GM19324 (cell line): ENCODE results near the gene SPHK1.
"Not testable (repeated sequence)": the region's sequence is repeated elsewhere in the genome, so short reads cannot be mapped to it uniquely, and the experiment has no call there.

ENCODE experiments used
- ATAC-seq: cut with Tn5 transposase; IDR thresholded peaks from one replicate; pipeline ENCODE4 v1.9.1; 2021; ENCODE audit warnings: mild to moderate bottlenecking, moderate library complexity; ENCODE audit not compliant: unreplicated experiment, low FRiP score

Gene SPHK1, protein sequence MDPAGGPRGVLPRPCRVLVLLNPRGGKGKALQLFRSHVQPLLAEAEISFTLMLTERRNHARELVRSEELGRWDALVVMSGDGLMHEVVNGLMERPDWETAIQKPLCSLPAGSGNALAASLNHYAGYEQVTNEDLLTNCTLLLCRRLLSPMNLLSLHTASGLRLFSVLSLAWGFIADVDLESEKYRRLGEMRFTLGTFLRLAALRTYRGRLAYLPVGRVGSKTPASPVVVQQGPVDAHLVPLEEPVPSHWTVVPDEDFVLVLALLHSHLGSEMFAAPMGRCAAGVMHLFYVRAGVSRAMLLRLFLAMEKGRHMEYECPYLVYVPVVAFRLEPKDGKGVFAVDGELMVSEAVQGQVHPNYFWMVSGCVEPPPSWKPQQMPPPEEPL

DNA sequence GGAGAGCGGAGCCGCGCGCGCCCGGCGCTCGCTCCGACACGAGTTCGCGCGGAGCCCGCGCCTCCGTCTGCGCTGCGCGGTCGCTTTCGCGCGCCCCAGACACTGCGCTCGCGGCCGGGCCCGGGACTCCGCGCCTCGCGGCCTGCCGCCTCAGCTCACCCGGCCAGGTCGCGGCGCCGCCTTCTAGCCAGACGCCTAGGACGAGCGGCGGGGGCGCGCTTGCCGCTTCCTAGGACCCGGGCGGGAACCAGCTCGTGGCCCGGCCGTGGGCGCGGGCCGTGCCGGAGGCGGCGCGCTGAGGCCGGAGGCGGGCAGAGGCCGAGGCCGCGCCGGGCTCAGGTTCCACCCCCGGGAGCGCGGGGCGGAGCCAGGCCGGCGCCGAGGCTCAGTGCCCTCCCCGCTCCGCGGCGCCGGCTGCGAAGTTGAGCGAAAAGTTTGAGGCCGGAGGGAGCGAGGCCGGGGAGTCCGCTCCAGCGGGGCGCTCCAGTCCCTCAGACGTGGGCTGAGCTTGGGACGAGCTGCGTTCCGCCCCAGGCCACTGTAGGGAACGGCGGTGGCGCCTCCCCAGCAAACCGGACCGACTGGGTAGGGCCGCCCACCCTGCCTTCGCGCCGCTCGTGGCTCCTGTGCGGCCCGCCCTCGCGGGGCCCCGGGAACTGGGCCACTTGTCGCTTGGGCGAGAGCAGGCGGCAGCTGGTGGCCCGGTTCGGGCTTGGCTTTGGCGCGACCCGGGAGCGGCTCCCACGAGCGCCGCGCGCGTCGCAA is at the start of gene SPHK1:
Gene SPHK1 (plus strand): TSS at position 388 of the 765 bp plus-strand sequence. CDS start 1,036 bp downstream, outside the sequence.
- ATAC-seq = peak; percentile 46

DNA sequence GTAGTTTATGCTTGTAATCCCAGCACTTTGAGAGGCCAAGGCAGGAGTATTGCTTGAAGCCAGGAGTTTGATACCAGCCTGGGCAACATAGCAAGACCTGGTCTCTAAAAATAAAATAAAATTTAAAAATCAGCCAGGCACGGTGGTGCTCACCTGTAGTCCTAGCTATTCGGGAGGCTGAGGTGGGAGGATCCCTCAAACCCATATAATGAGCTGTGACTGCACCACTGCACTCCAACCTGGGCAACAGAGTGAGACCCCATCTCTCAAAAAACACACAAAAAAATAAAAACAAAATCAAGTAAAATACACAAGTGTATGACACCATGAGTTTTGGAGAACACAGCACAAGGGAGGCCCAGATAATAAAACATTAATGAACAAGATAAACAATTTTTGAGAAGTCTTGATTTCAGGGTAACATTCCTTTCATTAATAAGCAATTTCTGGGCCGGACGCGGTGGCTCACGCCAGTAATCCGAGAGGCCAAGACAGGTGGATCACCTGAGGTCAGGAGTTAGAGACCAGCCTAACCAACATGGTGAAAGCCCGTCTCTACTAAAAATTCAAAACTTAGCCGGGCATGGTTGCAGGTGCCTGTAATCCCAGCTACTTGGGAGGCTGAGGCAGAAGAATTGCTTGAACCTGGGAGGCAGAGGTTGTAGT is 48.6 kb upstream of the SPHK1 start:
- no peak for ATAC-seq

DNA sequence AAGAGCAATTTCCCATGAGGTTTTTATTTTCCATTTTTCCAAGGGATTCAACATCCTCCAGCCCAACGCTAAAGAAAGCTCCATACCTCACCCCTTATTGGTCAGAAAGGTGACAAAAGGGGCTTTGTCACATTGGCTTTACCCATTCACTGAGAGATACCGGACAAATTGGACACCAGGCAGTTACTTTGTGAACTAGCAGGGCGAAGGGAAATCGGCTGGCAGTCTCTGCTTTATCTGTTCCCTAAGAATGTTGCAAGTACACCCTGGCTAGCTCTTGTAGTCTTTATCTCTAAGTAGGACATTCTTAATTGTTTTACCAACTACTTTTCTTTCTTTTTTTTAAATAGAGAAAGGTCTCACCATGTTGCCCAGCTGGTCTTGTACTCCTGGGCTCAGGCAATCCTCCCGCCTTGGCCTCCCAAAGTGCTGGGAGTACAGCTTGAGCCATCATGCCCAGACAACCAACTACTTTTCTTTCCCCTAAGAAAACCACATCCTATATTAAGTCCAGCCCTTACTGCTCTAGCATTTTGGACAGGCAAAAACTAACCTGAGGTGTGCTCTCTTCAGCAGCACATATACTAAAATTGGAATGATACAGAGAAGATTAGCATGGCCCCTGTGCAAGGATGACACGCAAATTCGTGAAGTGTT is 47.5 kb upstream of the SPHK1 start:
- ATAC-seq = no peak

DNA sequence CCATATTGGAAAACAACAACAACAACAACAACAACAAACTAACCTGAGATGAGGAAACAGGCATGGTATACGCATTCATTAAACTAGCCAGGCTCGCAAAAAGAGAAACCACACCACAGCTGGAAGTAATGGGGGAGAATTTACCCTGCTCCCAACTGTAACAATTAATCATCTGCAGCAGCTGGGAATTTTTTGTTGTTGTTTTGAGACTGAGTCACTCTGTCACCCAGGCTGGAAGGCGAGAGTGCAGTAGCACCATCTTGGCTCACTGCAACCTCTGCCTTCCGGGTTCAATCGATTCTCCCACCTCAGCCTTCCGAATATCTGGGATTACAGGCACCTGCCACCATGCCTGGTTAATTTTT is 47.0 kb upstream of the SPHK1 start:
- no peak for ATAC-seq

DNA sequence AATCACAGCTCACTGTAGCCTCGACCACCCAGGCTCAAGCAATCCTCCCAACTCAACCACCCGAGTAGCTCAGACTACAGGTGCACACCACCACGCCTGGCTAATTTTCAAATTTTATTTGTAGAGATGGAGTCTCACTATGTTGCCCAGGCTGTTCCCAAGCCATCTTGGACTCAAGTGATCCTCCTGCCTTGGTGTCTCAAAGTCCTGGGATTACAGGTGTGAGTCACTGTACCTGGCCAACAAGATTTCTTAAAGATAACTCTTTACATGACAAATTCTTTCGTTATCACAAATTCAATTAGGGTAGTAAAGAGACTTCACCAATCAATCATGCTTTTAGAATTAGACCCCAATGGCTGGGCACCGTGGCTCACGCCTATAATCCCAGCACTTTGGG is 43.1 kb upstream of the SPHK1 start:
- no peak for ATAC-seq

DNA sequence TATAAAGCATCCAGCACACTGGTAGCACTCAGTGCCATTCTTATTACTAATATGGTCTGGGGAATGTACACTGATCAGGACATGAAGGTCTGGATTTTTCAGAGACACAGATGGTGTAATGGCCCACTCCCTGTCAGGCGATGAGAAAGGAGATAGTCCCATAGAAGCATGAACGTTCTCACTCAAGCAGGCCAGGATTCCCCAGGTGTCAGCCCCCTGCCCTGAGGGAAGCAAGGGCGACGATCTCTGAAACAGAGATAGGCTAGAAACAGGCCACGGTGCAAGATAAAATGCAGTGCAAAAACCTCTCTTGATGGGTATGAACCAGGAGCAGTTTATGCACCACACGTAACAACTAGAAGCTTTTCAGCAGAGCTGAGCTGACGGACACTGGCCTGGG is 41.3 kb upstream of the SPHK1 start:
- no peak for ATAC-seq

DNA sequence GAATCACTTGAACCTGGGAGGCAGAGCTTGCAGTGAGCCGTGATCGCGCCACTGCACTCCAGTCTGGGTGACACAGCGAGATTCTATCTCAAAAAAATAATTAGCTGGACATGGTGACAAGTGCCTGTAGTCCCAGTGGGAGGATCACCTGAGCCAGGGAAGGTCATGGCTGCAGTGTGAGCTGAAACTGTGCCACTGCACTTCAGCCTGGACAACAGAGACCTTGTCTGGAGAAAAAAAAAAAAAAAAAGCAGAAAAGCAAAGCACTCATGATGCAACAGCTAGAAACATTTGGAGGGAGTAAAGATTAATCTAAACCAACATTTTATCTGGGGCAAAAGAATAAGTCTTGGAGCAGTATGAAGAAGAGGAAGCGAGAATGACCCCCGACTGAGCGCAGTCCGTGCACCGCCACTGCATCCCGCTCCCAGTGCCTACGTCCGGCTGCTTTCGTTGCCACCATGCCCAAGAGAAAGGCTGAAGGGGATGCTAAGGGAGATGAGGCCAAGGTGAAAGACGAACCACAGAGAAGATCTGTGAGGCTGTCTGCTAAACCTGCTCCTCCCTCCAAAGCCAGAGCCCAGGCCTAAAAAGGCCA is 38.9 kb upstream of the SPHK1 start:
- ATAC-seq = no peak

DNA sequence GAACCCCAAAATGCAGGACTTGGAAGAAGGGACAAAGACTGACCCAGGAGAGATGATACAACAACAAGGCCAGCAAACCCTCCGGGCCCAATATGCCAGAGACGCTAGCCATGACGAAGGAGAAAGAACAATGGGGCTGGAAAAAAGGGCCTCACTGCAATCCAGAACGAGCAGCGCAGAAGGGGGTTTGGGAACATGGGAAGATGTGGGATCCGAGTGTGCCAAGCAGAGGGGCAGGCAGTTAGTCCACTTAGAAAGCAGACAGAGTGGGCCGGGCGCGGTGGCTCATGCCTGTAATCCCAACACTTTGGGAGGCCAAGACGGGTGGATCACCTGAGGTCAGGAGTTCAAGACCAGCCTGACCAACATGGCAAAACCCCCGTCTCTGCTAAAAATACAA is 37.5 kb upstream of the SPHK1 start:
- ATAC-seq = not testable (repeated sequence)

DNA sequence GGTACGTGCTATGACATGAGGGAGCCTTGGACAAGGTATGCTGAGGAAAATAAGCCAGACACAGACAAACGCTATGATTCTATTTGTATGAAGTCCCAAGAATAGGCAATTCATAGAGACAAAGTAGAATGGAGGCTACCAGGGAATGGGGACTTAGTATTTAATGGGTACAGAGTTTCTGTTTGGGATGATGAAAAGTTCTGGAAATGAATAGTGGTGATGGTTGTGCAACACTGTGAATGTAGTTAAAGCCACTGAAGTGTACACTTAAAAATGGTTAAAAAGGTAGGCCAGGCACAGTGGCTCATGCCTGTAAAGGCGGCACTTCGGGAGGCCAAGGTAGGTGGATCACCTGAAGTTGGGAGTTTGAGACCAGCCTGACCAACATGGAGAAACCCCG is 33.9 kb upstream of the SPHK1 start:
- no peak for ATAC-seq

DNA sequence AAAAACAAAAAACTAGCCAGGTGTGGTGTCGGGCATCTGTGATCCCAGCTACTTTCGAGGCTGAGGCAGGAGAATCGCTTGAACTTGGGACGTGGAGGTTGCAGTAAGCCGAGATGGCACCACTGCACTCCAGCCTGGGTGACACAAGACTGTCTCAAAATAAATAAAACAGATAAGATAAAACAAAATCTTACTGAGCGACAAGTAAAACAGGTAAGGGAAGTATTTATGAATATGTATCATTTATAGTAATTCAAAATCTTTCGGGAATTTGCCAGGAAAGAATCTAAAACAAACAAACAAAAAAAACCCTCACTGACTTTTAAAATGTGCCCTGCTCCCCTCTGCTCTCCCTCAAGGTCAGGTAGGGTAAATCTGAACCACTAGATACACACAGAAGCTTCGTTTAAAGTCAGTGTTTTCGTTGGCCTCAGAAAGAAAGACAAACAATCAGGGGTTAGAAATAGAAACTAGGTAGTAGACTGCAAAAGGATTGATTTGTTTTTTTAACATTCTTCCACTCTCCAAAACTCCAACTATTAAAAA is 32.8 kb upstream of the SPHK1 start:
- ATAC-seq = no peak

DNA sequence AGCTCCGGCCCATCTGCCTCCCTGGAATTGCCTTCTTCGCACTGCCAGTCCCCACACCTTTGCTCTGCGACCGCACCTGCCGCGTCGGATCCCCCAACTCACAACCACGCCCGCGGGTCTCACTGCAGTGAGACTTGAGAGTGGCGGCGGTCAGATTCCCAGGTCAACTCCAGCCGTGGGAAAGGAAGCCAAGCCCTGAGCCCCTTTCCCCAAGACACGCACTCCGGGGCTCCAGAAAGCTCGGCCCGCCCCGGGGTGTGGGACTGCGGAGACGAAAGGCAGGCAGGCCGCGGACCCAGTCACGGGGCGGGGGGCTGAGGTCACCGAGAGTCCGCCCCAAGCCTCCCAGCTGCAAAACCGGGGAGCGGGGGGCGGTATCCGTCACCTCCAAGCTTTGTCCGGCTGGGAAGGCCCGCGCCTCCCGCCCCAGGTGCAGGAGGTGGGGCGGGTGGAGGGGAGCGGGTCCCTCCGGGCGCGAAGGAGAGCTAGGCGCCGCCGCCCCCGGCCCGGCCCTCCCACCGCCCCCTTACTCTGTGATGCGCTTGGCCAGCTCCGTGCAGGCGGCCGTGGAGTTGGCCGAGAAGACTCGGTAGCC is 31.3 kb upstream of the SPHK1 start:
- ATAC-seq = peak; percentile 6

DNA sequence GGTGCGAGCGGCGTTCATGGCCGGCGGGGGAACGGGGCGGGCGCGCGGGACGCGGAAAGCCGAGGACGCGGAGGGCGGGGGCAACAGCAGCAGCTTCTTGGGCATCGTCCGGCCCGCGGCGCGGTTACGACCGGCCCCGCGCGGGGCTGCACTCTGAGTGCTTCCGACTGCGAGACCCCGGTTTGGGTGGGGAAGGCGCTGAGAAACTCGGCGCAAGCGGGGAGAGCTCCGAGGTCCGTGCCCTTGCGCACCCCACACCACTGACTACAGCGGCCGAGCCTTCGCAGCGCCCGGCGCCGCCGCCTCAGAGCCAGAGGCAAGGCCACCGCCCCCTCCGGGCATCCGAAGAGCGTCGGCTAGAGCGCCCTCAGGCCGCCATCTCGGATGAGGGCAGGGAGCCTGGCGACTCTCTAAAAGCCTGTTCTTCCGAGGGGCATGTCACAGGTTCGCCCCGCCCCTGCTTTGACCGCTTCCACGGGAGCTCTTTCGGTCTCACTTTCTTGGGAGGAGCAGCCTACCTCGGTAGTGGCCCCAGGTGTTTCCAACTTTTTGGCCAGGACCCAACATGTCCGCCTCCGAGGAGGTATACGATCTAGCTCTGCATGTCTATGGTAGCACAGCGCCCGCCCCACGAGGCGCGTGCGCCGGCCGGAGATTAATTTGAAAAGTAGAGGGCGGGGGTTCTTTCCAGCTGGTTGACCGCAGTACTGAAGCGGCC is 30.7 kb upstream of the SPHK1 start, which contains the start of gene PRPSAP1:
Gene PRPSAP1 (minus strand): TSS at position 318 of the 718 bp plus-strand sequence. CDS start 213 bp downstream, at position 105.
- ATAC-seq = peak; percentile 91

DNA sequence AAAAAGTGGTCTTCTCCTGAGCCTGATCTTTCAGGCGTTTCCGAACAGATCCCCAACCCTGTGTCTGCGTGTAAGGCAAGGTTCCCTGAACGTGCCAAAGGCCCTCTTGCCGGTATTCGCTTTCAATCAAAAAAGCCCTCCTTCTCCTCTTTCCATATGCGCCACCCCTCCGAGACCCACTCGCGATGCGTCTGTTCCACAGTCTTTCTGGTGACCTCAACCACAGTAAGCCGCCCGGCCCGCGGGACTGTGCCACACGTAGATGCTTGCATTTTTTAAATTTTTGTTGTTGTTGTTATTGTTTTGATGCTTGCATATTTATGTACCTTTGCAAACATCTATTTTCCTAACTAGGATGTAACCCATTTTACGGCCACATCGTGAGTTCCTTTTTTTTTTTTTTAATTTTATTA is 30.1 kb upstream of the SPHK1 start:
- ATAC-seq = no peak

DNA sequence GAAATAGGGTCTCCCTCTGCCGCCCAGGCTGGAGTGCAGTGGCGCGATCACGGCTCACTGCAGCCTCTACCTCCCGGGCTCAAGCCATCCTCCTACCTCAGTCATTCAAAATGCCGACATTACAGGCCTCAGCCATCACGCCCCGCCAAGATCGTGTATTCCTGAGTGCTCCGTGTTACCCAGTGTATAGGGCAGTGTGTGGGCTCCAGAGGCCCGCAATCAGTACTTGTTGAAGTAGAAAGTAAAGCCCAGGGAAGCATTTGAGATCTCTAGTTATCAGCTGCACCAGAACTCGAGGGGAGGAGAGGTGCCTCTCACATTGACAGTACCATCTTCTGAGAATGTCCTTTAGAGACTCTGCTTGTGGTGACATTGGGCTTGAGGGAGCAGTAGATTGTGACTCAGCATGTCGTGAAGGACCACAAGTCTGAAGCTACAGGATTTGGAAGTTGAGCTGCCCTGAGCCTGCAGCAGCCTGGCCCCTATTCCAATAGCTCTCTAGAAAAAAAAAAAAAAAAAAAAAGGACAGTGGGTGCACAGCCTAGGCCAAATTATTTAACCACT is 29.6 kb upstream of the SPHK1 start:
- no peak for ATAC-seq

DNA sequence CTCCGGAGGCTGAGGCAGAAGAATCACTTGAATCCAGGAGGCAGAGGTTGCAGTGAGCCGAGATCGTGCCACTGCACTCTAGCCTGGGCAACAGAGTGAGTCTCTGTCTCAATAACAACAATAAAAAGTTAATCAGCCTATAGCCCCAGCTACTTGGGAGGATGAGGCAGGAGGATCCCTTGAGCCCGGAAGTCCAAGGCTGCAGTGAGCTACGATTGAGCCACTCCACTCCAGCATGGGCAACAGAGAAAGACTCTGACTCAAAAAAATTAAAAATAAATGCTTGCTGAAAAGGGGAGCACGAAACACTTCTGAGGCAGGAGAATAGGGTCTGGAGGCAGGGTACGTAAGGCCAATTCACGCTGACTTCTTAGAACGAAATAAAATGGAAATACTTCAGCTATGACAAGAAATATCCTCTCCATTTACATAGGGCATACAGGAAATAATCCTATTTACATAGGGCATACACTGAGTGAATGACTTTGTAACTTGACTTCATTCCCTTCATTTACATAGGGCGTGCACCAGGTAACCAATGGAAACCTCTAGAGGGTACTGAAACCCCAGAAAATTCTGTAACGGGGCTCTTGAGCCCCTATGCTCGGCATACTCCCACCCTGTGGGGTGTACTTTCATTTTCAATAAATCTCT is 27.5 kb upstream of the SPHK1 start:
- ATAC-seq = no peak

DNA sequence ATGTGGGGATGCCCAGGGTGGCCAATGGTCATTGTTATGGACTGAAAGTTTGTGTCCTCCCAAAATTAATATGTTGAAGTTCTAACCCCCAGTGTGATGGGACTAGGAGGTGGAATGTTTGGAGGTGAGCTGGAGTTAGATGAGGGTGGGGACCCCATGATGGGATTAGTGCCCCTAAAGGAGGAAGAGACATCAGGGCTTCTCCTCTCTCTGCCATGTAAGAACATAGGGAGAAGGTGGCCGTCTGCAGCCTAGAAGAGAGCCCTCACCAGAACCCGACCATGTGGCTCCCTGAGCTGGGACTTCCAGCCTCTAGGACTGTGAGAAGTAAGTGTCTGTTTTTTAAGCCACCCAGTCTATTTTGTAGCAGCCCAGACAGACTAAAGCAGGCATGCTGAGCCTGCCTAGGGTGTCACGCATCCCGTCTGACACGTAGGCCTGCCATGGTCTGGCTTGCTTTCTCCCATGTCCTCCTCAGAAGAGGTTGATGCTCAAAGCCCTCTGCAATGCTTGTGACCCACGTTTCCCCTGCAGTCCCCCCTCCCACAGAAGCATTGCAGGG is 26.7 kb upstream of the SPHK1 start:
- no peak for ATAC-seq

DNA sequence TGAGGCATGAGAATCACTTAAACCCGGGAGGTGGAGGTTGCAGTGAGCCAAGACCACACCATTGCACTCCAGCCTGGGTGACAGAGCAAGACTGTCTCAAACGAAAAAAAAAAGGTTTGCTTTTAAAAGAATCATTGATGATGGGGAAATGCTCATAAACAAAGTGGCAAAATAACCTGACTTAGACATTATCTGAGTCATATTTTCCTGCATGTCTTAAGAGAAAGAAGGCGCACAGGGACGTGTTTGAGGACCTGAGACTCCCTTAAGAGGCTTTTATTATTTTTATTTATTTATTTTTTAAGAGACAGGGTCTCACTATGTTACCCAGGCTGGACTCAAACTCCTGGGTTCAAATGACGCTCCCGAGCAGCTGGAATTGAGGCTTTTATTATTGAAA is 25.0 kb upstream of the SPHK1 start:
- ATAC-seq = no peak

DNA sequence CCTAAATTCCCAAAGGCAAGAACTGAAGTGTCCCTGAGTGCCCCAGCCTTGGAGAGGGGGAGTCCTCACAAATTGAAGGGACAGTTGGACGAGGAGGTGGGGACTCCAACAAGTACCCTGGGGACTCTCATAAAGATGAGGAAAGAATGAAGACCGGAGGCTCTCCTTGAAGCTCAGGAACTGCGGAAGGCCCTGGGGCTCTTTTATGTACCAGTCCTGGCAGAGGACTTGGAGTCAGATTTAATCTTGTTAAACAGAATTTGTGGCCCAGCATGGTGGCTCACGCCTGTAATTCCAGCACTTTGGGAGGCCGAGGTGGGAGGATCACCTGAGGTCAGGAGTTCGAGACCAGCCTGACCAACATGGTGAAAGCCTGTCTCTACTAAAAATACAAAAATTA is 24.6 kb upstream of the SPHK1 start:
- ATAC-seq = not testable (repeated sequence)
